ENCODE data around the gene CSNK1E.
"Not testable (repeated sequence)": the region's sequence is repeated elsewhere in the genome, so short reads cannot be mapped to it uniquely, and the experiment has no call there.

DNA sequence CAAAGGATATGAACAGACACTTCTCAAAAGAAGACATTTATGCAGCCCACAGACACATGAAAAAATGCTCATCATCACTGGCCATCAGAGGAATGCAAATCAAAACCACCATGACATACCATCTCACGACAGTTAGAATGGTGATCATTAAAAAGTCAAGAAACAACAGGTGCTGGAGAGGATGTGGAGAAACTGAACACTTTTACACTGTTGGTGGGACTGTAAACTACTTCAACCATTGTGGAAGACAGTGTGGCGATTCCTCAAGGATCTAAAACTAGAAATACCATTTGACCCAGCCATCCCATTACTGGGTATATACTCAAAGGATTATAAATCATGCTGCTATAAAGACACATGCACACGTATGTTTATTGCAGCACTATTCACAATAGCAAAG, 48.6 kb upstream of the CSNK1E start:
- TF ChIP-seq SMC3 (IDR thresholded peaks at IDR 0.05; ENCODE audit: low read depth, low read length); CHD1 (IDR thresholded peaks at IDR 0.05; ENCODE audit: low read depth, low read length); CTCF (conservative IDR thresholded peaks at IDR 0.05; ENCODE audit: low read depth, low read length); RAD21 (IDR thresholded peaks at IDR 0.05; ENCODE audit: low read length); FOS (IDR thresholded peaks at IDR 0.05; ENCODE audit: low read depth, low read length): not testable (repeated sequence)

Data from IMR-90 (cell line).